Inferior parietal cortex (tissue), 1 donor: ENCODE data around the gene IL17RE.
"Not testable (repeated sequence)": the region's sequence is repeated elsewhere in the genome, so short reads cannot be mapped to it uniquely, and the experiment has no call there.

Source experiments
- DNase-seq: peaks from one replicate; pipeline ENCODE4 v3.0.0-alpha.2; 2016; ENCODE audit errors: extremely low spot score

IL17RE gene

GRCh38 chr3:9902372-9903237 lies at the start of gene IL17RE:
IL17RE (plus strand) TSS chr3:9902848; CDS start chr3:9902933, 85 bp downstream.
- DNase-seq = no peak

DNA sequence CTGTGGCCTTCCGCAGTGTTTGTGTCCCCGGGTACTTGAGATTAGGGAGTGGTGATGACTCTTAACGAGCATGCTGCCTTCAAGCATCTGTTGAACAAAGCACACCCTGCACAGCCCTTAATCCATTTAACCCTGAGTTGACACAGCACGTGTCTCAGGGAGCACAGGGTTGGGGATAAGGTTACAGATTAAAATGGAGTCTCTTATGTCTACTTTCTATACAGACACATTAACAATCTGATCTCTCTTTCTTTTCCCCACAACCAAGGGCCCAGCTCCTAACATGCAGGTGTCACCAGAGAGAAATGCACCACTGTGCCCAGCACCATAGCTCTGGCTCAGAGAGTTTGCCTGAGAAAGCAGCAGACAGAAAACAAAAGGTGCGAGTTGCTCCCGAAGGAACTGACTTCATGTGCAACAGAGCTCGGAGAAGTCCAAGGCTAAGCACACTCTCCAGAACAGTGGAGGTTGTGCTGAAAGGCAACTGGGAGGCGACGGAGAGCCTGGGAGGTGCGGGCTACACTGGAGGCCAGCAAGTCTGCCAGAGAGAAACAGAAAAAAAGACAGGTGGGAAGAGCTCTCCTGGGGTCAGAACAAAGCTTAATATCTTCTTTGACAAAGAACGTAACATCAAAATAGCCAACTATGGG lies 48.2 kb upstream of the IL17RE start:
- not testable (repeated sequence) for DNase-seq

- DNase-seq = no peak
Observed at GRCh38 chr3:9855594-9855993, 47.1 kb upstream of the IL17RE start.

DNA sequence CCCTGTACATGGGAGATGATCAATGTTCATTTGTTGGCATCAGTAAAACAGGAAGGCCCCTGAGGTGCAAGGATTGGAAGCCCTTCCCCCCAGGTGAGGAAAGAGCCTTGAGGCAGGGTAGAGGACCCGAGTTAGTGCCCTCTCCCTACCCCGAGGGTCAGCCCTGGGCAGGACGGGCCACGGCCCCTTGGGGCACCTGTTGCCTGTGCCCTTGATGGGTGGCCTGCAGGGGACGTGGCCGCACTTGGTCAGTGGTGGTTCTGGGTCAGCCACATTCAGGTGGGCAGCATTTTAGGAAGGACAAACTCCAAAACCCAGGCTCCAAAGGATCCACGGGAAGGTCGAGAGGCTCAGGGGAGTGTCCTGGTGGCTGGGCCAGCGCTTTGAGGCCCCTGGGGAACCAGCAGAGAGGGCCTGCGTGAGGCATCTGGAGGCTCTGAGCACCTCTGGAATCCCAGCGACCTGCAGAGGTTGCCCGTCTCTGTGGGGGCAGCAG lies 43.1 kb upstream of the IL17RE start:
- no peak for DNase-seq

DNA sequence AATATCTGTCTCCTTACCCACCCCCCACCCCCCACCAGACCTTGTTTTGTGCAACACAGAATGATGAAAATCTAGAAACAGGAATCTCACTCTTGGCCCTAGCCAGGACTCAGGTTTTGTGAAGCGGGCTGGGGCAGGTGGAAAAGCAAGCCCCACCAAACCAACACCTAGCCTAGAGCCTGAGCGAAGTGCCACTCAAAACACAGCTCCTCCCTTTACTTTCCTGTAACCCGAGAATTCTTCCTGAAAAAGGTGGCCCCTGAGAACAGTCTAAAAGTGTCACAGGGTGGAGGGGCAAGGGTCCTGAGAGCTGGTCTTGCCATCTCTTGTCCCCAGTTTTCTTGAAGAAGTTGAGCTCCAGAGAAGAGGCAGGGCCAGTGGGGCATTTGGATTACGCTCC lies 41.4 kb upstream of the IL17RE start:
- no peak for DNase-seq

DNA sequence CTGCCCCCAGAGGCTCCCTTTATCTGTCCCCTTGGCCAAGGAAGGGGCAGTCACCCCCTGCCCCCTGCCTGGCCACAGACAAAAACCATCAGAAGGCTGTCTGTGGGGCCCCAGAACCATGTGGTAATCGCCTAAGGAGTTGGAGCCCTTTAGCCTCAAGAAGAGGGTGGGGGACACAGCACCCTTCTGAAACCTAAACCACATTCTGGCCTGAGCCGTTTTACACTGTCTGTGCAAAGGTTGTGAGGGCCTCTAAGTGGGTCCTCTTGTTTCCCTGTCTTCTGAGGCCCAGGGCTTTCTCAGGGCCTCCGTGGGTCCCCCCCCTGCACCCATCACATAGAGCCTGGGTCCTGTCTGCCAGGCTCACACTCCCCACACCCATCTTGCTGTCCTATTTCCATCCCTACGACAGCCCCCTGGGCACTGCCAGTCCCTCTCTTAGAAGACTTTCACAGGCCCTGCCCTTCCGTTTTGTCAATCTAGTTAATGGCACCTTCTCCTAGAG lies 41.0 kb upstream of the IL17RE start:
- no peak for DNase-seq

- DNase-seq = no peak
Observed at GRCh38 chr3:9862391-9863057, 40.1 kb upstream of the IL17RE start.

GRCh38 chr3:9863058-9863772 lies 39.4 kb upstream of the IL17RE start:
- no peak for DNase-seq

GRCh38 chr3:9864200-9864927 lies 38.3 kb upstream of the IL17RE start:
- peak; percentile 61 for DNase-seq

DNA sequence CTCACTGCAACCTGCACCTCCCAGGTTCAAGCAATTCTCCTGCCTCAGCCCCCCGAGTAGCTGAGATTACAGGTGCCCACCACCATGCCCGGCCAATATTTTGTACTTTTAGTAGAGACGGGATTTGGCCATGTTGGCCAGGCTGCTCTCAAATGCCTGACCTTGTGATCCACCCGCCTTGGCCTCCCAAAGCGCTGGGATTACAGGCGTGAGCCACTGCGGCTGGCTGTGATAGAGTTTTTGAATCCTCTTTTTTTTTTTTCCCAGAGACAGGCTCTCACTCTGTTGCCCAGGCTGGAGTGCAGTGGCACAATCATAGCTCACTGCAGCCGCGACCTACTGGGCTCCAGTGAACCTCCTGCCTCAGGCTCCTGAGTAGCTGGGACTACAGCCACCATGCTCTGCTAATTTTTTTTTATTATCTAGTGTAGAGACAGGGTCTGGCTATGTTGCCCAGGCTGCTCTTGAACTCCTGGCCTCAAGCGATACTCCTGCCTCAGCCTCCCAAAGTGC lies 37.5 kb upstream of the IL17RE start:
- DNase-seq = not testable (repeated sequence)

DNA sequence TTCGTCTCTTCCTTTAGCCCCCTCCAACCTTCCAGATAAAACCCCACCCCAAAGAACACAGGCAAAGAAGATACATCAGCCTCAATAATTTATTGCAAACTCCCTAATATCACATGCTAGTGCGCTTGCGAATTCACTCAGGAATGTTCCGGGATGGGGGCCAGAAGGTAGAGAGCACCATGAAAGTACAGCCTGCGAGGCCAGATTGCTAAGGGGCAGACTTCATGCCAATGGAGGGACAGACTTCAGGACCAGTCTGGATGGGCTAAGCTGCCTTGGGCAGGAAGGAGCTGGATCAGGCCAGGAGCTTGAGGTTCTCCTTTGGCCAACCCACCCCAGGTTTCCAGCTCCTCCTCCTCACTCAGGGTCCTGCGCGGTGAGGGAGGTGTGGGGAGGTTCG lies 36.0 kb upstream of the IL17RE start:
- no peak for DNase-seq

GRCh38 chr3:9867106-9867505 lies 35.5 kb upstream of the IL17RE start:
- DNase-seq = no peak

DNA sequence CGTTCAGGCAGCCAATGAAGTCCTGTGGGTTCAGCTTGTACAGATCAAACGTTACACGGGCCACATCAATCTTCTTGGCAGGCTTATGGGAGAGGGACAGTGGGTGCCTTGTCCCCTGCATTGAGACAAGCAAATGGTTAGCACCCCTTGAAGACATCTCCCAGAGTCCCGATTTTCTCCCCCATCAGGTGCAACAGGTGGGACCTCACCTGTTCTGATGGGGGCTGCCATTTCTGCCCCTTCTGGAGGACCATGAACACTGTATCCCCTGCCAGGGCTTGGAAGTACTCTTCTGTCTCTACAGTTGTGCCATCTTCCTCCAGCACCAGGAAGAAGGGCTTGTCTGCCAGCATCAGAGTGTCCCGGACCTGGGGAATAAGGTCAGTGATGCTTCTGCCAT lies 32.7 kb upstream of the IL17RE start:
- DNase-seq = no peak

- DNase-seq = no peak
Observed at GRCh38 chr3:9870978-9871377, 31.7 kb upstream of the IL17RE start.

DNA sequence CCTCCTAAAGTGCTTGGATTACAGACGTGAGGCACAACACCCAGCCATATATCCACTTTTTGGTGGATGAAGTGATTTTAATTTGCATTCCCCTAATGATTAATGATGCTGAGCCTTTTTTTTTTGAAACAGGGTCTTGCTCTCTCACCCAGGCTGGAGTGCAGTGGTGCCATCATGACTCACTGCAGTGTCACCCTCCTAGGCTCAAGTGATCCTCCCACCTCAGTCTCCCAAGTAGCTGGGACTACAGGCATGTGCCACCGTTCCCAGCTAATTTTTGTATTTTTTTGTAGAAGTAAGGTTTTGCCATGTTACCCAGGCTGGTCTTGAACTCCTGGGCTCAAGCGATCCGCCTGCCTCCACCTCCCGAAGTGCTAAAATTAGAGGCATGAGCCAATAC lies 30.6 kb upstream of the IL17RE start:
- not testable (repeated sequence) for DNase-seq

DNA sequence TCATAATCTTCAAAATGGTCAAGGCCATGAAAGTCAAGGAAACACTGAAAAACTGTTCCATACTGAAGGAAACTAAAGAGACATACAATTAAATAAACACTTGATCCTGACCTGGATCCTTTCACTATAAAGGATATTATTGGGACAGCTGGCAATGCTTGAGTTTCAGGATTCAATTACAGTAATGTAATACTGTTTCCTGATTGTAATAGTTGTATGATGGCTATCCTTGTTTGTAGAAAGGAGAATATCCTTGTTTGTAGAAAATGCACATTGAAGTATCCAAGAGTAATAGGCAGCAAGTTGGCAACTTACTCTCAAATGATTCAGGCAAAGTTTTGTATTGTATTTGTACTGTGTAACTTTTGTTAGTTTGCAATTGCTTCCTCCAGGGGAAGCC lies 27.2 kb upstream of the IL17RE start:
- no peak for DNase-seq

GRCh38 chr3:9876255-9876654 lies 26.4 kb upstream of the IL17RE start:
- not testable (repeated sequence) for DNase-seq

DNA sequence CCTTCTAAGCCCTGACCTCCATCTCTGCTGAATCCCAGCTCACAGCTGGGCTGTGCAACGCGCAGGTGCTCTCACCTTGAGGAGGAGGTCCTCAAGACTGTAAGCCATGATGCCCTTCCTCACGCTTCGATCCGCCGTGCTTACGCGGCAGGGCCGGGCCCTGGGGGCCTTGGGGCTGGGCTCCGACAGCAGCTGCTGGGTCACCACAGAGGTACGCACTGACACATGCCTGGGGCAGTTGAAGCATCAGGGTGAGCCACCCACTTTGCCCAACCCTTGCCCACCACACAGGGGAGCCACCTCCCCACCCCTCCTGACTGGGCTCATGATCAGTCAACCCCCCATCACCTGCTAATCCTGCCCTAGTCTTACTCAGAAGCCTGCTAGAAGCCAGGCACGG lies 25.7 kb upstream of the IL17RE start:
- no peak for DNase-seq

DNA sequence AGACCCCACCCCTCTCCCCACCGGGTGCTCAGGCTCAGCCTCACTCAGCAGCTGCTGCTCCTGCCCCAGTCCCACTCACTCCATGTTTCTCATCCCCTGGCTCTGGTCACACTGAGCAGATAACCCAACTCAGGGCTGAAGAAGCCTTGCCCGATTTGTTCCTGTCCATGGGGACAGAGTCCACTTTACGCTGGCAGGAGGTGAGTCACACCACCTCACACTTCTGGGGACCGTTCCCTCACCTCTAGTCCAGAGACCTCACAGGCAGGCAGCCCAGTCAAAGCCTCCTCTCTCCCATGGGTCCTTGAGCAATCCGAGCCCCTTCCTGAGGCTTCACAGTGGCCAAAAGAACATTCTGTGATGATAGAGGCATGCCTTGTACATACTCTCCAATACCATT lies 23.9 kb upstream of the IL17RE start:
- DNase-seq = no peak

DNA sequence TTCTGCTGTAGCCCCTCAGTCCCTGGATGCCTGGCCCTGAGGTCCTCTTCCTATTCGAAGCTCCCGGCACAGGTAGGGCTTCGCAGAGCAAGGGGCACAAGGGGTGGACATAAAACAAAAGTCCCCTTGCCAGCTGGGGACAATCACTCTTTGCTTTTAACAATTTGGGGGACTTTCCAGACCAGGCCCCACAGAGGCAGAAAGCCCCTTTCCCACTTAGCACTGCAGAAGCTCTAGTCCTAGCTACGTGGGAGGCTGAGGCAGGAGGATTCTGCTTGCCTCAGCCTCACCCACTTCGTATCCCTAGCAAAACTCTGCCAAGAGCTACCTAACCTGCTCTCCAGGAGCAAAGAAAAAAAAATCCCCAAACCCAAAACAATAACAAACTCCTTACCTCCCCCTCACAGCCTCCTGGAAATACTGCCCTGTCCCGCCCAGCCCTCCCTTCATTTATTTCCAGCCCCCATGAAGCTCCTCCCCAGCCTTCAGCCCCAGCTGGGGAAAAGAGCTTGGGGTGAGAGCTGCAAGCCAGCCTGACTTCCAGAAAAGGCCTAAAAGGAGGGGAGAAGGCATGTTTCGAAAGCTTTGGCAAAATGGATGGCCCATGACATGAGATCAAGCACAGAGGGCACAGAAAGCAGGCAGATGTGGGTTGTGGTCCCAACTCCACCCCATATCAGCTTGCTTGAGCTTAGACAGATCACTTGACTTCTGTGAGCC lies 22.7 kb upstream of the IL17RE start, which contains the start of gene CIDEC:
Gene CIDEC, minus strand, starts transcription at position 424 of the 720 bp plus-strand sequence. CDS start 1,767 bp downstream, outside the sequence.
- no peak for DNase-seq
